OCI-LY1 (cell line): ENCODE results near the gene TSPAN2.

Source experiments
- H2AFZ ChIP-seq: fragments of 200-600 bp; sonication (generic), shearing (Covaris generic); 2 replicates; pipeline ENCODE4 v1.6.0; 2014; ENCODE audit warnings: antibody characterized with exemption, mild to moderate bottlenecking, low read length
- H3F3A ChIP-seq: fragments of 200-600 bp; sonication (generic), shearing (Covaris generic); 2 replicates; pipeline ENCODE4 v1.6.0; 2014; ENCODE audit warnings: mild to moderate bottlenecking, antibody characterized with exemption, low read length, moderate library complexity; ENCODE audit not compliant: insufficient read depth
- H3K27ac ChIP-seq: fragments of 200-600 bp; sonication (generic); 2 replicates; pipeline ENCODE4 v1.5.1; 2014; ENCODE audit warnings: low read length, mixed run types, mild to moderate bottlenecking, low read depth; ENCODE audit not compliant: poor library complexity, severe bottlenecking
- H3K27me3 ChIP-seq: fragments of 200-600 bp; sonication (generic); 2 replicates; pipeline ENCODE4 v1.6.0; 2014; ENCODE audit warnings: antibody characterized with exemption, mild to moderate bottlenecking, low read length, moderate library complexity; ENCODE audit not compliant: insufficient read depth
- H3K36me3 ChIP-seq: fragments of 200-600 bp; sonication (generic); 2 replicates; pipeline ENCODE4 v1.6.1; 2014; ENCODE audit warnings: mild to moderate bottlenecking, antibody characterized with exemption, low read length, moderate library complexity, mixed read lengths; ENCODE audit not compliant: insufficient read depth
- H3K4me1 ChIP-seq: fragments of 200-600 bp; sonication (generic); 2 replicates; pipeline ENCODE4 v1.5.1; 2014; ENCODE audit warnings: mild to moderate bottlenecking, low read length, moderate library complexity; ENCODE audit not compliant: insufficient read depth, severe bottlenecking
- H3K4me2 ChIP-seq: fragments of 200-600 bp; sonication (generic), shearing (Covaris generic); 2 replicates; pipeline ENCODE4 v1.6.1; 2014; ENCODE audit warnings: low read length
- H3K4me3 ChIP-seq: fragments of 200-600 bp; sonication (generic); 2 replicates; pipeline ENCODE4 v1.5.1; 2014; ENCODE audit warnings: low read length, low read depth, mild to moderate bottlenecking, mixed read lengths; ENCODE audit not compliant: poor library complexity, severe bottlenecking
- H3K79me2 ChIP-seq: fragments of 200-600 bp; shearing (Covaris generic); 2 replicates; pipeline ENCODE4 v1.6.1; 2016; ENCODE audit warnings: mixed run types, low read length, mixed read lengths; ENCODE audit not compliant: insufficient read depth
- H3K9ac ChIP-seq: fragments of 200-600 bp; sonication (generic), shearing (Covaris generic); 2 replicates; pipeline ENCODE4 v1.6.1; 2014; ENCODE audit warnings: mild to moderate bottlenecking, low read length, mixed read lengths
- H3K9me2 ChIP-seq: fragments of 200-600 bp; sonication (generic), shearing (Covaris generic); 2 replicates; pipeline ENCODE4 v1.6.1; 2014; ENCODE audit warnings: low read depth, mild to moderate bottlenecking, low read length, mixed read lengths
- H3K9me3 ChIP-seq: fragments of 200-600 bp; shearing (Covaris generic); 2 replicates; pipeline ENCODE4 v1.6.1; 2014; ENCODE audit warnings: low read length, mixed read lengths
- H4K20me1 ChIP-seq: fragments of 200-600 bp; sonication (generic), shearing (Covaris generic); 2 replicates; pipeline ENCODE4 v1.6.0; 2016; ENCODE audit warnings: mild to moderate bottlenecking, low read length; ENCODE audit not compliant: insufficient read depth
- CTCF ChIP-seq: fragments of 200-600 bp; sonication (generic), shearing (Covaris generic); IDR thresholded peaks from 2 replicates; pipeline ENCODE4 v1.5.1; 2017; ENCODE audit warnings: mild to moderate bottlenecking, antibody characterized with exemption, low read length, moderate library complexity, mixed read lengths
- EZH2 ChIP-seq: fragments of 200-600 bp; sonication (generic), shearing (Covaris generic); IDR thresholded peaks from 2 replicates; pipeline ENCODE4 v1.8.0; 2017; ENCODE audit warnings: borderline replicate concordance, mixed run types, mild to moderate bottlenecking, antibody characterized with exemption, low read length, moderate library complexity, mixed read lengths

Gene TSPAN2

GRCh38 chr1:115092175-115092574 lies 2.9 kb upstream of the TSPAN2 start:
- Histone ChIP-seq H3K79me2 (no peaks in the 10 kb centered on the region), H3K9ac (no peak overlapping the region), H3K9me3 (0 out of 2 replicates have a peak, but pooled peaks cover 3% of the 10 kb centered on the region), H3K4me1 (peaks cover 4% of the 10 kb centered on the region), H3K27ac (no peak overlapping the region), H3F3A (no peaks in the 10 kb centered on the region), H3K36me3 (no peaks in the 10 kb centered on the region), H3K4me2 (no peak overlapping the region), H4K20me1 (no peaks in the 10 kb centered on the region), H3K4me3 (no peak overlapping the region), H3K9me2 (no peaks in the 10 kb centered on the region), H3K27me3 (no peaks in the 10 kb centered on the region), H2AFZ (no peak overlapping the region)
- no peak for TF ChIP-seq CTCF
- TF ChIP-seq EZH2 = no peak

GRCh38 chr1:115091572-115091971 lies 2.3 kb upstream of the TSPAN2 start:
- peak overlapping the region; percentile 63; the same call in 1 of the 2 replicates for H2AFZ ChIP-seq
- H3K4me2 ChIP-seq = no peak overlapping the region
- no peaks in the 10 kb centered on the region for H4K20me1 ChIP-seq
- peaks cover 5% of the 10 kb centered on the region for H3K4me1 ChIP-seq
- no peaks in the 10 kb centered on the region for H3K9me2 ChIP-seq
- H3K27ac ChIP-seq = no peak overlapping the region
- H3F3A ChIP-seq = no peaks in the 10 kb centered on the region
- H3K9ac ChIP-seq = no peak overlapping the region
- H3K36me3 ChIP-seq = no peaks in the 10 kb centered on the region
- H3K79me2 ChIP-seq = no peaks in the 10 kb centered on the region
- no peaks in the 10 kb centered on the region for H3K27me3 ChIP-seq
- H3K4me3 ChIP-seq = no peak overlapping the region
- 0 out of 2 replicates have a peak, but pooled peaks cover 3% of the 10 kb centered on the region for H3K9me3 ChIP-seq
- TF ChIP-seq EZH2 (no peak), CTCF (no peak)

- Histone ChIP-seq H3F3A (no peaks in the 10 kb centered on the region), H4K20me1 (no peaks in the 10 kb centered on the region), H3K36me3 (no peaks in the 10 kb centered on the region), H3K9me2 (no peaks in the 10 kb centered on the region), H3K4me3 (no peak overlapping the region), H3K27ac (no peak overlapping the region), H3K4me2 (no peak overlapping the region), H3K9me3 (0 out of 2 replicates have a peak, but pooled peaks cover 3% of the 10 kb centered on the region), H3K4me1 (peaks cover 10% of the 10 kb centered on the region), H3K9ac (no peak overlapping the region), H3K27me3 (no peaks in the 10 kb centered on the region), H2AFZ (no peak overlapping the region), H3K79me2 (no peaks in the 10 kb centered on the region)
- no peak for TF ChIP-seq EZH2
- no peak for TF ChIP-seq CTCF
Measured at GRCh38 chr1:115090956-115091355, 1.7 kb upstream of the TSPAN2 start.
